H1 (cell line): Measurements from ENCODE around the gene RIN3. TPM values are rescaled to one million over a fixed set of nuclear protein-coding genes. Genes with fewer than 3 reads are reported as not detected.

Experiments
- ATF2 ChIP-seq: IDR thresholded peaks from 2 replicates; pipeline ENCODE4 v1.6.1; 2012; ENCODE audit warnings: low read length, inconsistent platforms
- ATF3 ChIP-seq: IDR thresholded peaks from 2 replicates; pipeline ENCODE4 v1.6.1; 2011; ENCODE audit warnings: low read depth, mild to moderate bottlenecking, low read length; ENCODE audit not compliant: insufficient read depth
- CREB1 ChIP-seq: IDR thresholded peaks from 2 replicates; pipeline ENCODE4 v1.6.1; 2012; ENCODE audit warnings: inconsistent platforms
- KDM1A ChIP-seq: fragments of 200-600, 300-600 bp; sonication (generic); IDR thresholded peaks from 2 replicates; pipeline ENCODE4 v1.7.1; 2016; ENCODE audit warnings: mild to moderate bottlenecking, low read length, borderline replicate concordance
- MAX ChIP-seq: IDR thresholded peaks from 2 replicates; pipeline ENCODE4 v1.6.1; 2012; ENCODE audit warnings: inconsistent platforms
- RXRA ChIP-seq: IDR thresholded peaks from 2 replicates; pipeline ENCODE4 v1.6.1; 2011; ENCODE audit warnings: low read depth, mild to moderate bottlenecking, low read length, moderate library complexity; ENCODE audit not compliant: insufficient read depth
- SAP30 ChIP-seq: fragments of 300-600 bp; sonication (generic); IDR thresholded peaks from 2 replicates; pipeline ENCODE4 v1.7.1; 2012; ENCODE audit warnings: low read length, moderate library complexity, mild to moderate bottlenecking, inconsistent platforms; ENCODE audit not compliant: insufficient read depth, insufficient replicate concordance
- SRF ChIP-seq: IDR thresholded peaks from 2 replicates; pipeline ENCODE4 v1.6.1; 2011; ENCODE audit warnings: mild to moderate bottlenecking, low read depth, low read length, moderate library complexity
- polyA plus RNA-seq, 7 experiments: library from polyadenylated mRNA; depleted of rRNA in 3 of 7; stranded (reverse) in 5 of 7; unstranded in 2 of 7; fragments of >200 nt in 5 of 7; fragments of 200-250 nt in 2 of 7; gene quantifications; 1 replicate in 5 of 7; 2 replicates in 1 of 7; 4 replicates in 1 of 7; pipeline versions ENCODE4 v1.2.1 to v1.2.3, GENCODE V29; 2011 to 2013; ENCODE audit warnings: missing spikeins in 2 of 7, mixed read lengths in 2 of 7
- total RNA-seq: library from RNA; stranded (reverse); fragmentation: NEBNext Ultra II Directional; extraction: Animal tissue kit (Norgen Biotek cat#: 25700); gene quantifications from 2 replicates; pipeline ENCODE4 v1.2.1, GENCODE V29; 2021

RIN3 gene
- total and polyA plus RNA-seq, 2 of the 8 experiments (the other 6 are each of a cell fraction or from before 2014, with no cell fraction given), result 0.59 to 1.5 TPM

- TF ChIP-seq SRF (no peak), SAP30 (no peak), ATF2 (no peak), RXRA (no peak), MAX (no peak), ATF3 (no peak), CREB1 (no peak), KDM1A (no peak)
Measured at GRCh38 chr14:92651758-92652406, 138.3 kb downstream of the RIN3 start (continued).
